NCI-H128 (cell line): ENCODE results near the gene RASGRP4.

Source experiments
- DNase-seq: peaks from one replicate; lab custom pipeline; 2025; ENCODE audit not compliant: unreplicated experiment; lab: John Stamatoyannopoulos, UW

The RASGRP4 gene

GRCh38 chr19:38391911-38392464 lies 34.0 kb downstream of the RASGRP4 start:
- DNase-seq = no peak

GRCh38 chr19:38389957-38390924 lies 35.8 kb downstream of the RASGRP4 start:
- no peak for DNase-seq

DNA sequence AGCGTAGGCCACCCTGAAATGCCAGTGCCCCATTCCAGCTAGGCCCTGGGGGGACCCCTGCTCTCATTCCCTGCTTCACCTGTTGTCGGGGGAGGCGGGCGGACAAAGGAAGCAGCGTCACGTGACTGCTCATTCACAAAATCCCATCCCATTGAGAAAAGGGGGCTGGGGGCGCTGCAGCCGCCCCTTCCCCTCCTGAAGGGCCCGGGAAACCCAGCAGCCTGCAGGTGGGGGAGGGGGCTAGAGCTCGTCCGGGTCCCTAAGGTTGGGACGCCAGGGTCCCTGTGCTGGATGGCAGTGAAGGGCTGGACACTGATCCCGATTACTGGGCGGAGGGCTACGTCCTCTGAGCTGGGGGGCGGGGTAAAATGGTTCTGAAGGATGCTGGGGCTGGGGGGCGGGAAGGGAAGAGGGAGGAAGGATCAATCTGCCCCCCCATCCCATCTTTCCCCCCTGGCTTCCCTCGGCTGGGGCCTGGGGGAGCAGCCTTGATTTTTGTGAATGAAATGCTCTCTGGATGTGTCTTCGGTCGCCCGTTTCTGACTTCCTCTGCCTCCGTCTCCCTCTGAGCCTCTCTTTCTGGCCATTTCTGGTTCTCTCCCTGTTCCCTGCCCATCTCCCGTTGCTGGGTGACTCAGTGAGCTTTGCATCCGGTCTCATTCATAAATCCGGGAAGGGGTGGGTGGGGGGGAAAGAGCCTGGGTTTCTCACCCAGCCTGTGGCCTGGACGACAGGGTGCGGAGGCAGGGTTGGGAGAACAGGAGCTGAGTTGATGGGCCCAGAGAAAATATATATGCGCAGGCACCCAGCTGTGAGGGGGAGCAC lies 36.7 kb downstream of the RASGRP4 start:
- peak; percentile 3 for DNase-seq

DNA sequence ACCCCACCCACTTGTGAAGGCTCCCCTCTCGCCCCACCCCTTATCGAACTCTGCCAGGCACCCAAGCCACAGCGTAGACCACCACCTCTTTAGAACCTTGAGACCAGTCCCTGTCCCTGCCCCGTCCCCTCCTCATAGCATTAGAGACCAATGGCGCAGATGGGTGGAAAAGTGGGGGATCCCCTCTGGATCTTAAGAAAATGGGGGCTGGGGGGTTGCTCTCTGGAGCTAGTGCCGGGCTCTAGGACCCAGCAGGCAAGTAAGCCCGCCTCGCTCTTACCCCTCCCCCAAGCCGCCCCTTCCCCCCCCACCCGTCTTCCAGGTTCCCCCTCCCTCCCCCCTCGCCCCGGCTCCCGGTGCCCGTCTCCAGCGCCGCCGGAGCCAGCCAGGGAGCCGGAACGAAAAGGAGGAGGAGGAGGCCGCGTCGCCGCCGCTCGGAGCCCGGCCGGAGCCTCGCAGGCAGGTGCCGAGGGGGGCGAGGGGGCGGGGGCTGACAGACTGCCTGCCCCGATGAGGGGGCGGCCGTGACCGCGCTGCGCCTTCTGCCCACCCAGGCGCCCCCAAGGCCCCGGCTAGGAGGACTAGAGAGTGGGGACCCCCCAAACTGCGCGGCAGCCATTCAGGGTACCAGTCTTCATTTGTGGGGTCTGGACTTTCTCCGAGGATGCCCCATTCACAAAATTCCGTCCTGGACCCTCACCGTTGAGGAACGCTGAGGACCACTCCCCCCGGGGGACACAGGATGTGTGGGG lies 37.5 kb downstream of the RASGRP4 start, which contains the start of gene SPRED3:
SPRED3 (plus strand) TSS at position 349 of the 752 bp plus-strand sequence. CDS start 1,606 bp downstream, outside the sequence.
- DNase-seq = no peak

DNA sequence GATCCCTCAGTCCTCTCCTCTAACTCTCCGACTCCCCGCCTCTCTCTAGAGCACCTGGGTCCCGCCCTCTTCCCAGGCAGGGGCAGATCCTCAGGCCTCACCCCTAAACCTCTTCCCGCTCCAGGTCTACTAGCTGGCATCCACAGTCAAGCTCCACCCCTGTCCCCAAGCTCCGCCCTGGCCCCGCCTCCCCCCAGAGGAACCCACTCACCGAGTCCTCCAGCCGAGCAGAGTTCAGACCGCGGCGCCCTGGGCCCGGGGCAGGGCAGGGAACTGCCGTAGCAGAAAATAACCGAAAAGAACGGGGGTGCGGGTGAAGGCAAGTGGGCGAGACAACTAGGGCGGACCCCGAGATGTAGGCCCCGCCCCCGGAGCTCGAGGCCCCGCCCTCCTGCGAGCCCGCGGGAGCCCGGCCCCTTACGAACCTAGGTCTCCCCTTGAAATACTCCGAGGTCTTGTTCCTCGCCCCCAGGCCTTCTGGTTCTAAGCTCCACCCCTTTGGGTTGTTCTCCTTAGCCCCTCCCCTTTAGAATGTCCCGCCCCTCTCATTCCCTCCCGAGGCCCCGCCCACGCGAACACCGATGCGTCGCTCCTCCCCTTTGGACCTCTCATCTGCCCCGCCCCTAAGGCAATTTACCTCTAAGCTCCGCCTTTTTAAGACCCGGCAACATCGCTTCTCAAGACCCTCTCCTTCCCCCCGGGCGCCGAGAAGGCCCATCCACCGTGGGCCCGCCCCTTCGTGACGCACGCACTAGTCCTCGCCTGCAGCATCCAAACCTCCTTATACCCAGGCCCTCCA lies 38.3 kb downstream of the RASGRP4 start, which contains the start of gene GGN:
GGN (minus strand) TSS at position 485 of the 799 bp plus-strand sequence. CDS start 773 bp downstream, outside the sequence.
- DNase-seq = peak; percentile 85

DNA sequence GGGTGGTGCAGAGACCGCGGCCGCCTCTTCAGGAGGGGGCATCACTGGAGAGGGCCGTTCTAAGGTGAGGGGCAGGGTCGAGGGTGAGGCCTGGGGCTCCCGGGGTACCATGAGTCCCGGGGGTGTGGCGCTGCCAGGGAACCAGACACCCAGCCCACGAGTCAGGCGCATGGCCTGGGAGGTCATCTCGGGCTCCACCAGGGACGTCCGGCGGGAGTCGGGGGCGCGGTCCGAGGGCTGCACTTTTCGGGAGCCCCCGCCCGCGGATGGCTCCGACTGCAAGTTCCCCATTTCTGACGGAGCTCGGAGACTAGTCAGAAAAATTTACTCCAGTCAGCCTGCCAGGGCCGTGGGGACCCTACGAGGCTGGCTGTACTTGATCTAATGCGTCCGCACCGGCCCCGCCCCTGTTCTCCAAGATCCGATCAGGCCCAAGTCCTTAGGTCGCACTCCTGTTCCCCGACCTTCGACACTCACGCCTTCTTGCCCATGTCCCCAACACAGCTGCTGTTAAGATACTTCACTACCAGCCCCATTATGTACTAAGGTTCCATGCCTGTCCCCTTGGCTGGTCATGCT lies 39.0 kb downstream of the RASGRP4 start:
- no peak for DNase-seq

DNA sequence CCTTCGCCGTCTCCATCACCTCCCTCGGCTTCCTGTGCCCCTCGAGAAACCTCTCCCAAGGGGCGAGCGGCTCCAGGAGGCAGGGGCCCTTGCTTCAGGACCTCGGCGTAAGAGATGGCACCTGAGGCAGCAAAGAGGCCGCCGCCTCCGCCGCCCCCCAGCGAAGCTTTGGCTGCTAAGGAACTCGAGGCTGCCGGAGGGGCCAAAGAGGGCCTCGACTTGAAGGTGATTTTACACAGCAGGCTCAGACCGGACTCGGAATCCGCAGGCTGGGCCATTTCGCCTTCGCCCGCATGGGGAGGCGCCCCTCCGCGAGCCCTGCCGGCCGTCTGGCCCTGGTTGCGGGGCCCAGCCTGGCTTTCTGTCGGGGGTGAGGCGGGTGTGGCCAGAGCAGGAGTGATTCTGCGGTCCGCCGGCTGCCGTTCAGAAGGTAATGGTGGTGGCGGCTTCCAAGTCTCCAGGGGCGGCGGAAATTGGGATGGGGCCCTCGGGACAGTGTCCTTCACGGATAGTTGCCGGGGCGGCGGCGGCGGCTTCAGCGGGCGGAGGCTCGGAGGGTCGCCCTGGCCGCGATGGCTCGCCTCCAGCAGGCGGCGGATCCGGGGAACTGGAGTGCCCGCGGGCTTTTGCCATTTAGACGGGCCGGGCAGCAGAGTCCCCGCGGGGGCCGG lies 39.6 kb downstream of the RASGRP4 start:
- DNase-seq = no peak

DNA sequence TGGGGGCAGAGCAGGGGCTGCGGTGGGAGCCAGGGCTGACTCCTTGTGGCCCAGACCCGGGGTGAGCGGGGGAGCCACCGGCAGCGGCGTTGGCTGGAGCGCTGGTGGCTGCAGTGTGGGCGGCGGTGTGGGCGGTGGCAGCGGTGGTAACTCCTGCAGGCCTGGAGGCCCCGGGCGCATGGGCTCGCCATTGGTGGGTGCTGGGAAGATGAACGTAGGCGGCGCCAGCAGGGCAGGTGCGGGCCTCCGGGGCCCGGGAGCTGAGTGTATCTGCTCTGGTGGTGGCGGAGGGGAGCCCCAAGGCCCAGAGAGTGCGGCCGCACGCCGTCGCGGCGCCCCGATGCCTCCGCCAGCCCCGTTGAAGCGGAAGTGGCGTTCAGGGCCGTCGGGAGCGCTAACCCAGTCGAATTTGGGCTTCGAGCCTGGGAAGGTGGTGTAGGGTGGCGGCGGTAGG lies 40.2 kb downstream of the RASGRP4 start:
- no peak for DNase-seq

- DNase-seq = no peak
Observed at GRCh38 chr19:38385057-38385803, 40.8 kb downstream of the RASGRP4 start.

- no peak for DNase-seq
Observed at GRCh38 chr19:38384209-38385027, 41.6 kb downstream of the RASGRP4 start.

DNA sequence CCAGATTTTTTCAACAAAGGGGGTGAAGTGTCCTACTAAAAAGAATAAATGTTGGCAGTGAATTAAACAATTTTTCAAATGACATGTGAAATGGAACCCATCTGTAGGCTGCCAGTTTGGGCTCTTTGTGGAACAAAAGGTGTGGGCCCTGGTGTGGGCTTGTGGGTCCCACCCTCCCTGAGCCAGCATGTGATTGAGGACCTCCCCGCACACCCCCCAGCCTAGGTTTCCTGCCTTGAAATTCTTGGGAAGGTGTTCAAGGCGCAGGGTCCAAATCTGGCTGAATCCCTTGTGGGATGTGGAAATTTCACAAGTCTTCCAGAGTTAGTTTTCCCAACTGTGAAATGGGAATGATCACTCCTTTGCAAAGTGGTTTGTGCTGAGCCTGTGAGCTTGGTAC lies 42.3 kb downstream of the RASGRP4 start:
- no peak for DNase-seq

GRCh38 chr19:38383184-38383583 lies 42.8 kb downstream of the RASGRP4 start:
- no peak for DNase-seq

- DNase-seq = no peak
Observed at GRCh38 chr19:38381138-38381537, 44.9 kb downstream of the RASGRP4 start.

GRCh38 chr19:38378866-38379265 lies 47.2 kb downstream of the RASGRP4 start:
- no peak for DNase-seq

GRCh38 chr19:38377052-38377451 lies 49.0 kb downstream of the RASGRP4 start:
- DNase-seq = no peak

- no peak for DNase-seq
Observed at GRCh38 chr19:38376576-38376975, 49.4 kb downstream of the RASGRP4 start.

DNA sequence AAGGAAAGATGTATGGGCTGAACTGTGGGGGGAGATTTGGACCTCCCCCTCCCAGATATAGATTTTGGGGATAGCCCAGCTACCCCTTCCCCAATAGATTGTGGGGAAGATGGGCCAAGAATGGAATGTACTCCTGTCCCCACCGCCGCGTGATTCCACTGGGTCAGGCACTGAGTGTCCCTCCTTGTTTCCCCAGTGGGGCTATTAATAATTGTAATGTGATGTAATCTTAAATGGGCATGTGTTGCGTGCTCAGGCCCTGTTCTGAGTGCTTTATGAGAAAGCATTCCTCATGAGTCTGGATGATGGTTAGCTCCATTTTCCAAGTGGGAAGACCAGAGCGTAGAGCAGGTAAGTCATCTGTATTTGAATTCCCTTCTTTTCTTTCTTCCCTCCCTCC lies 50.3 kb downstream of the RASGRP4 start:
- DNase-seq = no peak
